D721Med (cell line): ENCODE results near the gene SKOR2.

Source experiments
- DNase-seq: peaks from one replicate; pipeline ENCODE4 v3.0.0; 2011; ENCODE audit warnings: low spot score; ENCODE audit not compliant: insufficient read length
- FAIRE-seq: peaks from 2 replicates; lab custom pipeline; 2011; peaks lifted over from hg19 to GRCh38; lab: Jason Lieb, UNC
- CTCF ChIP-seq: IDR thresholded peaks from 2 replicates; pipeline ENCODE4 v1.5.1; 2012; ENCODE audit warnings: mild to moderate bottlenecking, control low read depth; ENCODE audit not compliant: insufficient read depth; ENCODE audit errors: missing control alignments

SKOR2 gene, protein sequence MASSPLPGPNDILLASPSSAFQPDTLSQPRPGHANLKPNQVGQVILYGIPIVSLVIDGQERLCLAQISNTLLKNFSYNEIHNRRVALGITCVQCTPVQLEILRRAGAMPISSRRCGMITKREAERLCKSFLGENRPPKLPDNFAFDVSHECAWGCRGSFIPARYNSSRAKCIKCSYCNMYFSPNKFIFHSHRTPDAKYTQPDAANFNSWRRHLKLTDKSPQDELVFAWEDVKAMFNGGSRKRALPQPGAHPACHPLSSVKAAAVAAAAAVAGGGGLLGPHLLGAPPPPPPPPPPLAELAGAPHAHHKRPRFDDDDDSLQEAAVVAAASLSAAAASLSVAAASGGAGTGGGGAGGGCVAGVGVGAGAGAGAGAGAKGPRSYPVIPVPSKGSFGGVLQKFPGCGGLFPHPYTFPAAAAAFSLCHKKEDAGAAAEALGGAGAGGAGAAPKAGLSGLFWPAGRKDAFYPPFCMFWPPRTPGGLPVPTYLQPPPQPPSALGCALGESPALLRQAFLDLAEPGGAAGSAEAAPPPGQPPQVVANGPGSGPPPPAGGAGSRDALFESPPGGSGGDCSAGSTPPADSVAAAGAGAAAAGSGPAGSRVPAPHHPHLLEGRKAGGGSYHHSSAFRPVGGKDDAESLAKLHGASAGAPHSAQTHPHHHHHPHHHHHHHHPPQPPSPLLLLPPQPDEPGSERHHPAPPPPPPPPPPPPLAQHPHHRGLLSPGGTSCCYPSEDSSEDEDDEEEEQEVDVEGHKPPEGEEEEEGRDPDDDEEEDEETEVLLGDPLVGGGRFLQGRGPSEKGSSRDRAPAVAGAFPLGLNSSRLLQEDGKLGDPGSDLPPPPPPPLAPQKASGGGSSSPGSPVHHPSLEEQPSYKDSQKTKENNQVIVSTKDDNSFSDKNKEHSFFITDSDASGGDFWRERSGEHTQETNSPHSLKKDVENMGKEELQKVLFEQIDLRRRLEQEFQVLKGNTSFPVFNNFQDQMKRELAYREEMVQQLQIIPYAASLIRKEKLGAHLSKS

DNA sequence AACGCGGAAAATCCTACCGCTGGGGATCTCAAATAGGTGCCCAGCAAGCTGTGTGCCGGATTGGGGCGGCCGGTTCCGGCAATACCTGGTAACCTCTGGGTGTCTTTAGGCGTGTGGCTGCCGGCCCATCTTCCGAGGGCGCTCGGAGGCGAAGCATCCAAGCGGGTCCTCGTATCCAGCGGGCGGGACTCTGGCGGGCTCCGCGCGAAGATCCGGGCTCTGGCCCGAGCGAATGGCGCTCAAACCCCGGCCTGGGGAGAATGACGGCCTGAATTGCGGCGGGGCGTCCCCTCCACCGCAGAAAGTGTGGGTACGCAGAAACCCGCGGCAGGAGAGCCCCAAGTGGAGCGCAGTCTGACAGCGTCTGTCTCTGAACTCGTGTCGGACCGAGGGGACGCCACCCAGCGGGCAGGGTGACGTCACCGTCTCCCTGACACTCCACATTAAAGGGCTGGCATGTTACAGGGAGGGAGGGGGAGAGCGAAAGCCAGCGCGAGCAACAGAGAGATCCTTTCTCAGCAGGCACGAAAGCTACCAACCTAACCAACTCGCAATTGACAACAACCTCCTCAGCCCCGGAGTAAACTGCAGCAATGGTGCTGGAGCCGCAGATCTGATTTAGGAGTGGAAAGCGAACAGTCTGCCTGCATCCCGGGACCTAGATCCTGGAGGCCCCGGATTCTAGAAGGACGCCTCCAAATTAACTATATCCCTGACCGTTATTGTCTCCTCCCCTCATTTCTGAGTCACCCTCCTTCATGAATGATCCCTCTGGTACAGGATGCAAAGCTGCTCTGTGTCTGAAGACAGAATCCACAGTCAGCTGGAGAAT, at the start of gene SKOR2:
Gene SKOR2 (minus strand): TSS at position 372 of the 832 bp plus-strand sequence. CDS start 2,477 bp downstream, outside the sequence.
- DNase-seq, result no peak
- FAIRE-seq, result no peak
- no peak for TF ChIP-seq CTCF

DNA sequence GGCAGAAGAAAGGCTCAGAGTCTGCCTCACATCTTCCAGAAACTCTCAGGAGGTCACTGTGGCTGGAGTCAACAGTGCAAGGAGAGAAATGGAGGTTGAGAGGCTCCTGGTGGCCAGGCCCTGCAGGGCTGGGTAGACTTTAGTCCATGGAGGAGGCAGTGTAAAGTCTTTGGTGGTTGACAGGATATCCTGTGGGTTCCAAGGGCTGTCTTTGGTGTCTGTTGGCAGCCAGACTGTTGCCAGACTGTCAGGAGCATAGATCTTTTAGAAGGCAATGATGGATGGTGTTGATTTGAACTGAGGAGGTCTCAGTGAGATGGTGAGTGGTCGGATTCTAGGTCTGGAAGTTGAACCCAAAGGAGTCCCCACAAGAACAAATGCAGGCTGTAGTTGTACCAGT, 45.0 kb upstream of the SKOR2 start:
- DNase-seq, result no peak

GRCh38 chr18:47294801-47295200, 43.3 kb upstream of the SKOR2 start:
- TF ChIP-seq CTCF, result no peak
- DNase-seq, result no peak
- no peak for FAIRE-seq

More for the DNA sequence above, 45.0 kb upstream of the SKOR2 start:
- no peak for FAIRE-seq
- no peak for TF ChIP-seq CTCF

GRCh38 chr18:47288741-47289140, 37.3 kb upstream of the SKOR2 start:
- no peak for FAIRE-seq
- DNase-seq, result no peak
- no peak for TF ChIP-seq CTCF

DNA sequence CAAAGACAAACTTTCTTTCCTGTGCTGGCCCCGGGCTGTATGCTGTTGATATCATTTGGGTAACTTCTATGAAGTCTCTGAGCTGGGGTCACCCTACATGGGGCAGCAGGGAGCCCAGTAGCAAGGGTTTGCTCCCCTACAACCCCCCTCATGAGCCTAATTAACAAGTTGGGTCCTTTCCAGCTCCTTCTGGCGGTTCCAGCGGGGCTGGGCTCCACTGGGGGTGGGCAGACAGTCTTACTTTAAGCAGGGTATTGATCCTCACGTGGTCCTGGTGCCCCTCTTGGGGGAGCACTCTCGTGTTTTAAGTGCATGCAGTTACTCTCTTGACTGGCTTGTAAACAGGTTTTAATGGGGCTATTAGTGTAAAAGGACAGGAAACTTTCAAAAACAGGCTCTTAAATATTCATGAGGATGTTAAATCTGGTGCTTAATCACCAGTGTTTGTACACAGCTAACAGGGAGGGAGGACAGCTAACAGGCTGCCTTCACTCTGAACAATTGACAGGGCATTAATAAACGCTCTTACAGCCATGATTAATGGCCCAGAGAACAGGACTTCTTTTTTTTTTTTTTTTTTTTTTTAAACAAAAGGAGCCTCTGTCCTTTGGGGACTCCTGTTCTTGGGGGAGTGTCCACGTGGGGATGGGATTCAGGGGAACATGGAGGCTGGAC, 36.6 kb upstream of the SKOR2 start:
- FAIRE-seq (no peak), DNase-seq (no peak)
- no peak for TF ChIP-seq CTCF

DNA sequence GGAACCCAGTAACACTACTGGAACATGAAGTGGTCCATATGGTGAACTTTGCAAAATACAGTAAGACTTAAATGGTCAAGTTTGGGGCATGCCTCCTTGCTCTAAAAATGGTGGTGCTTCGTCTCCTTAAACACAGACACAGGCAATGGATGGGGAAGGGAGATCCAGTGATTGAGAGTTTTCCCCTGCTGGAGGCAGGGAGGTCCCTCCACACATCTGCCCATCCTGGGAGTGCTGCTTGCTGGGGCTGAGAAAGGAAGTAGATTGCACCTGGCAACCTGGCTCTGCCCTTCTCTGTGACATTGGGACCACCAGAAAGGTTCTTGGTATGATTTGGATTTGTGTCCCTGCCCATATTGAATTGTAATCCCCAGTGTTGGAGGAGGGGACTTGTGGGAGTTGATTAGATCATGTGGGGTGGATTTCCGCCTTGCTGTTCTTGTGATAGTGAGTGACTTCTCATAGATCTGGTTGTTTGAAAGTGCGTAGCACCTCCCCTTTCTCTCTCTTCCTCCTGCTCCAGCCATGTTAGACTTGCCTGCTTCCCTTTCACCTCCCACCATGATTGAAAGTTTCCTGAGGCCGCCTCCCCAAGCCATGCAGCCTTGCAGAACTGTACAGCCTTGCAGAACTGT, 35.4 kb upstream of the SKOR2 start:
- FAIRE-seq (no peak), DNase-seq (no peak)
- TF ChIP-seq CTCF, result no peak
